HCT116 (cell line): ENCODE results near the gene CSK. TPM values are rescaled to one million over a fixed set of nuclear protein-coding genes. Genes with fewer than 3 reads are reported as not detected.

Source experiments
- ATAC-seq: fragments of 200-7000 bp; cut with Tn5 transposase; 2 replicates; pipeline ENCODE4 v1.9.1; 2020; ENCODE audit warnings: mild to moderate bottlenecking, moderate library complexity
- BruUV-seq: library from RNA; stranded (reverse); fragments of 400-500 nt; replicated peaks from 2 replicates; lab custom pipeline; 2021; lab: Mats Ljungman, UMichigan
- CTCF ChIA-PET: fragments of 300-600 bp; sonication (Branson Sonifier 250); formaldehyde crosslinking; loops from one replicate; lab custom pipeline; 2021; ENCODE audit warnings: antibody characterized with exemption; lab: Charles Lee
- POLR2A ChIA-PET: fragments of 300-600, 350-600 bp; sonication (Branson Sonifier 250); formaldehyde crosslinking; loops from one replicate; lab custom pipeline; 2021; ENCODE audit warnings: antibody characterized with exemption; lab: Charles Lee
- RAD21 ChIA-PET, 2 experiments: fragments of 300-600 bp; sonication (Branson Sonifier 250); formaldehyde crosslinking; loops; one replicate each; lab custom pipeline; 2023; ENCODE audit warnings: low total read pairs in 2 of 2; ENCODE audit not compliant: uncharacterized antibody in 2 of 2, unreplicated experiment in 2 of 2, low non-redundant PET in 1 of 2; lab: Charles Lee
- DNase-seq: peaks from one replicate; pipeline ENCODE4 v3.0.0-alpha.2; 2010; ENCODE audit warnings: low read depth, low spot score
- H2AFZ ChIP-seq: fragments of 200-600 bp; shearing (Covaris generic), sonication (generic); 2 replicates; pipeline ENCODE4 v1.6.1; 2017; ENCODE audit warnings: low read depth, mixed run types, mixed read lengths, antibody characterized with exemption, low read length; ENCODE audit not compliant: poor library complexity, severe bottlenecking
- H3K27ac ChIP-seq: 2 replicates; pipeline ENCODE4 v1.5.1; 2012; ENCODE audit warnings: low read depth, low read length
- H3K27me3 ChIP-seq: fragments of 200-600 bp; sonication (generic); 2 replicates; pipeline ENCODE4 v1.6.1; 2016; ENCODE audit warnings: mixed run types, low read length, mixed read lengths; ENCODE audit not compliant: insufficient read depth
- H3K36me3 ChIP-seq, 2 experiments: fragments of 200-500 bp in 1 of 2; fragments of 200-600 bp in 1 of 2; sonication (Bioruptor generic) in 1 of 2; sonication (generic) in 1 of 2; 2 replicates each; pipeline versions ENCODE4 v1.5.1 to v1.6.1; 2014 to 2016; ENCODE audit warnings: low read length in 2 of 2, inconsistent platforms in 1 of 2, mixed read lengths in 1 of 2, mixed run types in 1 of 2; ENCODE audit not compliant: insufficient read depth in 2 of 2, control insufficient read depth in 1 of 2
- H3K4me1 ChIP-seq, 2 experiments: fragments of 200-600 bp in 1 of 2; sonication (generic) in 1 of 2; 2 replicates each; pipeline versions ENCODE4 v1.5.1 to v1.6.1; 2012 to 2017; ENCODE audit warnings: low read length in 2 of 2, inconsistent platforms in 1 of 2, mild to moderate bottlenecking in 1 of 2, mixed read lengths in 1 of 2, mixed run types in 1 of 2, moderate library complexity in 1 of 2; ENCODE audit not compliant: insufficient read depth in 2 of 2, control insufficient read depth in 1 of 2
- H3K4me2 ChIP-seq: fragments of 200-600 bp; sonication (generic); 2 replicates; pipeline ENCODE4 v1.6.1; 2017; ENCODE audit warnings: mixed run types, low read length, mixed read lengths
- H3K4me3 ChIP-seq, 2 experiments: fragments of 200-600 bp in 1 of 2; sonication (generic) in 1 of 2; replicated peaks in 1 of 2; 2 replicates each; pipeline ENCODE4 v1.5.1; 2011 to 2016; ENCODE audit warnings: low read length in 2 of 2, control low read depth in 1 of 2, low read depth in 1 of 2, mild to moderate bottlenecking in 1 of 2, mixed read lengths in 1 of 2, mixed run types in 1 of 2
- H3K79me2 ChIP-seq: fragments of 200-600 bp; sonication (generic); 2 replicates; pipeline ENCODE4 v1.6.1; 2017; ENCODE audit warnings: mild to moderate bottlenecking, mixed run types, low read length, moderate library complexity, mixed read lengths; ENCODE audit not compliant: insufficient read depth
- H3K9ac ChIP-seq: fragments of 200-600 bp; sonication (generic); 2 replicates; pipeline ENCODE4 v1.6.1; 2016; ENCODE audit warnings: low read length, mixed read lengths
- H3K9me2 ChIP-seq: fragments of 200-600 bp; sonication (generic), shearing (Covaris generic); 2 replicates; pipeline ENCODE4 v1.6.1; 2017; ENCODE audit warnings: mixed run types, mild to moderate bottlenecking, moderate library complexity; ENCODE audit not compliant: insufficient read depth
- H3K9me3 ChIP-seq, 2 experiments: fragments of 200-500 bp in 1 of 2; fragments of 200-600 bp in 1 of 2; sonication (Bioruptor generic) in 1 of 2; sonication (generic) in 1 of 2; 2 replicates each; pipeline ENCODE4 v1.6.1; 2014 to 2017; ENCODE audit warnings: low read length in 2 of 2, mixed read lengths in 2 of 2, inconsistent platforms in 1 of 2, low read depth in 1 of 2, mild to moderate bottlenecking in 1 of 2, mixed run types in 1 of 2, moderate library complexity in 1 of 2; ENCODE audit not compliant: control insufficient read depth in 1 of 2, insufficient read depth in 1 of 2
- H4K20me1 ChIP-seq: fragments of 200-600 bp; sonication (generic), shearing (Covaris generic); 2 replicates; pipeline ENCODE4 v1.6.1; 2017; ENCODE audit warnings: mixed run types, mild to moderate bottlenecking, moderate library complexity; ENCODE audit not compliant: insufficient read depth
- ATF3 ChIP-seq: IDR thresholded peaks from 2 replicates; pipeline ENCODE4 v1.6.1; 2012
- CEBPB ChIP-seq: IDR thresholded peaks from 2 replicates; pipeline ENCODE4 v1.6.1; 2012; ENCODE audit warnings: low read depth
- ELF1 ChIP-seq: IDR thresholded peaks from 2 replicates; pipeline ENCODE4 v1.6.1; 2012; ENCODE audit warnings: low read depth, borderline replicate concordance
- EZH2phosphoT487 ChIP-seq: fragments of 200-600 bp; IDR thresholded peaks from 2 replicates; pipeline ENCODE4 v1.6.1; 2018; ENCODE audit warnings: antibody characterized with exemption, borderline replicate concordance
- FOSL1 ChIP-seq: IDR thresholded peaks from 2 replicates; pipeline ENCODE4 v1.6.1; 2012; ENCODE audit warnings: low read depth
- JUND ChIP-seq: IDR thresholded peaks from 2 replicates; pipeline ENCODE4 v1.6.1; 2012
- MAX ChIP-seq: IDR thresholded peaks from 2 replicates; pipeline ENCODE4 v1.6.1; 2012
- POLR2A ChIP-seq: IDR thresholded peaks from 2 replicates; pipeline ENCODE4 v1.7.0; 2011; ENCODE audit warnings: borderline replicate concordance; ENCODE audit not compliant: insufficient read depth, insufficient read length; ENCODE audit errors: extremely low read depth
- REST ChIP-seq: IDR thresholded peaks from 2 replicates; pipeline ENCODE4 v1.6.1; 2012; ENCODE audit warnings: low read depth
- SIN3A ChIP-seq: IDR thresholded peaks from 2 replicates; pipeline ENCODE4 v1.6.1; 2012; ENCODE audit warnings: low read depth
- SRF ChIP-seq: IDR thresholded peaks from 2 replicates; pipeline ENCODE4 v1.6.1; 2012; ENCODE audit warnings: low read depth
- TCF7L2 ChIP-seq: IDR thresholded peaks from 2 replicates; pipeline ENCODE4 v1.7.0; 2011; ENCODE audit warnings: borderline replicate concordance, inconsistent platforms; ENCODE audit not compliant: insufficient read depth, insufficient read length; ENCODE audit errors: extremely low read depth
- YY1 ChIP-seq: IDR thresholded peaks from 2 replicates; pipeline ENCODE4 v1.6.1; 2011; ENCODE audit warnings: low read length, low read depth, moderate library complexity, mild to moderate bottlenecking; ENCODE audit not compliant: insufficient replicate concordance; ENCODE audit errors: extremely low read depth
- ZBTB33 ChIP-seq: IDR thresholded peaks from 2 replicates; pipeline ENCODE4 v1.6.1; 2011; ENCODE audit warnings: mild to moderate bottlenecking, low read length, moderate library complexity; ENCODE audit not compliant: insufficient replicate concordance; ENCODE audit errors: extremely low read depth
- ZNF274 ChIP-seq: fragments of 200-500 bp; sonication (Bioruptor generic); IDR thresholded peaks from 2 replicates; pipeline ENCODE4 v1.6.1; 2014; ENCODE audit warnings: mild to moderate bottlenecking, low read depth, low read length, inconsistent platforms
- intact Hi-C: fragments of 100-400 bp; cut with micrococcal nuclease; formaldehyde crosslinking; loops from 2 replicates; pipeline ENCODE4 v1.10.0; 2022
- total RNA-seq: library from RNA; stranded (reverse); gene quantifications from one replicate; pipeline ENCODE4 v1.2.1, GENCODE V29; 2021; ENCODE audit not compliant: unreplicated experiment

Gene CSK
- total RNA-seq, 1 experiment from 2014 or later = 72.2 TPM

- peaks cover 19% of the 10 kb centered on the region; the same call in 1 of the 2 replicates for H3K27me3 ChIP-seq
- intact Hi-C loops = no loop called here
- no peaks in the 10 kb centered on the region for H4K20me1 ChIP-seq
- POLR2A ChIA-PET = no interaction called here
- no peak for TF ChIP-seq ZBTB33
- TF ChIP-seq, all 23 proteins: peak for 0
- Histone ChIP-seq H3K4me3 (no peak overlapping the region), H3K36me3 (no peaks in the 10 kb centered on the region), H3K9me3 (no peaks in the 10 kb centered on the region), H3K9ac (no peak overlapping the region), H2AFZ (no peak overlapping the region), H3K79me2 (no peaks in the 10 kb centered on the region), H3K4me1 (peaks cover 0 to 9% of the 10 kb centered on the region in 2 experiments; a peak in 2 of 4 replicates), H3K4me2 (no peak overlapping the region), H3K9me2 (no peaks in the 10 kb centered on the region), H3K27ac (no peak overlapping the region)
- ChIA-PET RAD21 (no interaction called here), CTCF (no interaction called here)
- BruUV-seq = no TSS peak
- ATAC-seq = no peak
- no peak for DNase-seq
Measured at GRCh38 chr15:74831813-74832495, 50.1 kb downstream of the CSK start.

GRCh38 chr15:74832826-74833225 lies 50.9 kb downstream of the CSK start:
- Histone ChIP-seq H3K4me1 (peaks cover 0 to 9% of the 10 kb centered on the region in 2 experiments; a peak in 2 of 4 replicates), H3K4me3 (no peak overlapping the region), H3K27ac (no peak overlapping the region), H3K9me3 (no peaks in the 10 kb centered on the region), H3K9me2 (no peaks in the 10 kb centered on the region), H3K9ac (no peak overlapping the region), H3K4me2 (no peak overlapping the region), H2AFZ (no peak overlapping the region), H3K27me3 (peaks cover 10% of the 10 kb centered on the region; the same call in 1 of the 2 replicates), H3K79me2 (no peaks in the 10 kb centered on the region), H4K20me1 (no peaks in the 10 kb centered on the region), H3K36me3 (no peaks in the 10 kb centered on the region)
- CTCF ChIA-PET = no interaction called here
- ATAC-seq (no peak), DNase-seq (no peak)
- no TSS peak for BruUV-seq
- intact Hi-C loops = no loop called here
- POLR2A ChIA-PET = no interaction called here
- RAD21 ChIA-PET = no interaction called here
- TF ChIP-seq SRF = no peak
- no peak for TF ChIP-seq ZNF274
- TF ChIP-seq TCF7L2 = no peak
- TF ChIP-seq MAX = no peak
- TF ChIP-seq REST = no peak
- no peak for TF ChIP-seq YY1
- no peak for TF ChIP-seq FOSL1
- no peak for TF ChIP-seq JUND
- TF ChIP-seq EZH2phosphoT487 = no peak
- TF ChIP-seq SIN3A = no peak
- no peak for TF ChIP-seq ATF3
- no peak for TF ChIP-seq CEBPB
- no peak for TF ChIP-seq ELF1
- TF ChIP-seq POLR2A = no peak
